Ureter (tissue), 1 donor: ENCODE data around the gene ATP9A. TPM values are rescaled to one million over a fixed set of nuclear protein-coding genes. Genes with fewer than 3 reads are reported as not detected.
"Not testable (repeated sequence)": the region's sequence is repeated elsewhere in the genome, so short reads cannot be mapped to it uniquely, and the experiment has no call there.

Experiments
- DNase-seq: peaks from one replicate; pipeline ENCODE4 v3.0.0-alpha.2; 2020; ENCODE audit warnings: low spot score
- total RNA-seq: library from RNA; stranded (reverse); gene quantifications from one replicate; pipeline ENCODE4 v1.2.4, GENCODE V29; 2023
- donor health status: DM: yes; HTN: yes; CAD: no.

The ATP9A gene
- total RNA-seq, 1 donor from 2014 or later: 64.5 TPM

- DNase-seq: no peak
These were observed 39.5 kb downstream of the ATP9A start for GRCh38 chr20:51728737-51729136.

- no peak for DNase-seq
These were observed 40.3 kb downstream of the ATP9A start for GRCh38 chr20:51727872-51728271.

- no peak for DNase-seq
These were observed 42.5 kb downstream of the ATP9A start for GRCh38 chr20:51725584-51726176.

GRCh38 chr20:51723026-51723425 is 45.2 kb downstream of the ATP9A start:
- DNase-seq: not testable (repeated sequence)

GRCh38 chr20:51722246-51722645 is 45.9 kb downstream of the ATP9A start:
- not testable (repeated sequence) for DNase-seq

- no peak for DNase-seq
These were observed 47.3 kb downstream of the ATP9A start for GRCh38 chr20:51720854-51721253.

GRCh38 chr20:51720384-51720783 is 47.8 kb downstream of the ATP9A start:
- DNase-seq: no peak

- no peak for DNase-seq
These were observed 52.4 kb downstream of the ATP9A start for GRCh38 chr20:51715856-51716185.

GRCh38 chr20:51715163-51715855 is 52.9 kb downstream of the ATP9A start:
- DNase-seq: no peak

- no peak for DNase-seq
These were observed 55.0 kb downstream of the ATP9A start for GRCh38 chr20:51713213-51713598.

- DNase-seq: no peak
These were observed 55.5 kb downstream of the ATP9A start for GRCh38 chr20:51712501-51713212.

GRCh38 chr20:51711426-51711825 is 56.8 kb downstream of the ATP9A start:
- no peak for DNase-seq

- DNase-seq: no peak
These were observed 57.8 kb downstream of the ATP9A start for GRCh38 chr20:51710361-51710894.

GRCh38 chr20:51705400-51705799 is 62.8 kb downstream of the ATP9A start:
- DNase-seq: no peak

GRCh38 chr20:51703400-51704287 is 64.5 kb downstream of the ATP9A start:
- no peak for DNase-seq

- no peak for DNase-seq
These were observed 65.6 kb downstream of the ATP9A start for GRCh38 chr20:51702556-51702955.

- no peak for DNase-seq
These were observed 67.3 kb downstream of the ATP9A start for GRCh38 chr20:51700809-51701285.

GRCh38 chr20:51698252-51698651 is 69.9 kb downstream of the ATP9A start:
- no peak for DNase-seq

- no peak for DNase-seq
These were observed 70.9 kb downstream of the ATP9A start for GRCh38 chr20:51697096-51697826.

GRCh38 chr20:51696304-51697071 is 71.7 kb downstream of the ATP9A start:
- DNase-seq: no peak
